Karpas-422 (cell line): Measurements from ENCODE around the gene TUB. TPM values are rescaled to one million over a fixed set of nuclear protein-coding genes. Genes with fewer than 3 reads are reported as not detected.

Source experiments
- DNase-seq: peaks from one replicate; pipeline ENCODE4 v3.0.0-alpha.2; 2015
- H2AFZ ChIP-seq: fragments of 200-600 bp; sonication (generic); 2 replicates; pipeline ENCODE4 v1.6.1; 2014; ENCODE audit warnings: antibody characterized with exemption, low read length, mixed read lengths
- H3K27ac ChIP-seq: fragments of 200-600 bp; sonication (generic); 2 replicates; pipeline ENCODE4 v1.5.1; 2014; ENCODE audit warnings: mild to moderate bottlenecking, low read length, moderate library complexity
- H3K27me3 ChIP-seq: fragments of 200-600 bp; sonication (generic); 2 replicates; pipeline ENCODE4 v1.6.1; 2014; ENCODE audit warnings: low read length, mixed read lengths
- H3K36me3 ChIP-seq: fragments of 200-600 bp; sonication (generic); 2 replicates; pipeline ENCODE4 v1.6.1; 2014; ENCODE audit warnings: low read length, mixed read lengths; ENCODE audit not compliant: insufficient read depth
- H3K4me1 ChIP-seq: fragments of 200-600 bp; sonication (generic); 2 replicates; pipeline ENCODE4 v1.6.1; 2014; ENCODE audit warnings: mild to moderate bottlenecking, low read length, mixed read lengths
- H3K4me2 ChIP-seq: fragments of 200-600 bp; sonication (generic); 2 replicates; pipeline ENCODE4 v1.6.1; 2014; ENCODE audit warnings: low read length, low read depth, mild to moderate bottlenecking; ENCODE audit not compliant: poor library complexity, severe bottlenecking
- H3K4me3 ChIP-seq: fragments of 200-600 bp; sonication (generic); 2 replicates; pipeline ENCODE4 v1.5.1; 2014; ENCODE audit warnings: mild to moderate bottlenecking, antibody characterized with exemption, low read length, mixed read lengths
- H3K79me2 ChIP-seq: fragments of 200-600 bp; sonication (generic); 2 replicates; pipeline ENCODE4 v1.6.1; 2014; ENCODE audit warnings: mild to moderate bottlenecking, low read length, mixed read lengths
- H3K9ac ChIP-seq: fragments of 200-600 bp; sonication (generic); 2 replicates; pipeline ENCODE4 v1.6.0; 2014; ENCODE audit warnings: low read length
- H3K9me2 ChIP-seq: fragments of 200-600 bp; sonication (generic), shearing (Covaris generic); replicated peaks from 2 replicates; pipeline ENCODE4 v1.6.0; 2014; ENCODE audit warnings: mild to moderate bottlenecking, low read length, moderate library complexity; ENCODE audit not compliant: insufficient read depth
- H3K9me3 ChIP-seq: fragments of 300-700, 200-600 bp; sonication (generic); 2 replicates; pipeline ENCODE4 v1.6.1; 2014; ENCODE audit warnings: low read length, mixed read lengths
- H4K20me1 ChIP-seq: fragments of 200-600 bp; sonication (generic); 2 replicates; pipeline ENCODE4 v1.6.1; 2014; ENCODE audit warnings: mild to moderate bottlenecking, antibody characterized with exemption, low read length, low read depth; ENCODE audit not compliant: insufficient read depth
- total RNA-seq: library from RNA; depleted of rRNA; stranded (reverse); fragments of >200 nt; shearing (Covaris generic); gene quantifications from 2 replicates; pipeline ENCODE4 v1.2.3, GENCODE V29; 2014; ENCODE audit warnings: low replicate concordance

Gene TUB
- total RNA-seq, 1 experiment from 2014 or later, result not detected

GRCh38 chr11:8083088-8083395 lies 2.0 kb downstream of the TUB start:
- no peaks in the 10 kb centered on the region for H4K20me1 ChIP-seq
- no peaks in the 10 kb centered on the region for H3K27me3 ChIP-seq
- H3K36me3 ChIP-seq, result no peaks in the 10 kb centered on the region
- no peaks in the 10 kb centered on the region for H3K9me2 ChIP-seq
- no peaks in the 10 kb centered on the region for H3K4me1 ChIP-seq
- no peak overlapping the region for H3K4me3 ChIP-seq
- no peak overlapping the region for H2AFZ ChIP-seq
- H3K27ac ChIP-seq, result no peak overlapping the region
- H3K79me2 ChIP-seq, result no peaks in the 10 kb centered on the region
- no peaks in the 10 kb centered on the region for H3K9me3 ChIP-seq
- no peak overlapping the region for H3K4me2 ChIP-seq
- H3K9ac ChIP-seq, result no peak overlapping the region
- DNase-seq, result no peak

GRCh38 chr11:8083871-8084281 lies 2.9 kb downstream of the TUB start:
- Histone ChIP-seq H3K4me1 (no peaks in the 10 kb centered on the region), H3K9me3 (no peaks in the 10 kb centered on the region), H3K9ac (no peak overlapping the region), H4K20me1 (no peaks in the 10 kb centered on the region), H3K9me2 (no peaks in the 10 kb centered on the region), H3K4me3 (no peak overlapping the region), H3K27me3 (no peaks in the 10 kb centered on the region), H3K27ac (no peak overlapping the region), H2AFZ (no peak overlapping the region), H3K4me2 (no peak overlapping the region), H3K79me2 (no peaks in the 10 kb centered on the region), H3K36me3 (no peaks in the 10 kb centered on the region)
- DNase-seq, result no peak

GRCh38 chr11:8084352-8084751 lies 3.3 kb downstream of the TUB start:
- Histone ChIP-seq H3K79me2 (no peaks in the 10 kb centered on the region), H4K20me1 (no peaks in the 10 kb centered on the region), H2AFZ (no peak overlapping the region), H3K4me3 (no peak overlapping the region), H3K36me3 (no peaks in the 10 kb centered on the region), H3K9me2 (no peaks in the 10 kb centered on the region), H3K27ac (no peak overlapping the region), H3K9me3 (no peaks in the 10 kb centered on the region), H3K4me1 (no peaks in the 10 kb centered on the region), H3K9ac (no peak overlapping the region), H3K27me3 (no peaks in the 10 kb centered on the region), H3K4me2 (no peak overlapping the region)
- DNase-seq, result no peak

GRCh38 chr11:8085011-8085645 lies 4.1 kb downstream of the TUB start:
- Histone ChIP-seq H2AFZ (no peak overlapping the region), H3K79me2 (no peaks in the 10 kb centered on the region), H3K9ac (no peak overlapping the region), H3K4me1 (no peaks in the 10 kb centered on the region), H3K27ac (no peak overlapping the region), H3K4me3 (no peak overlapping the region), H3K27me3 (no peaks in the 10 kb centered on the region), H4K20me1 (no peaks in the 10 kb centered on the region), H3K4me2 (no peak overlapping the region), H3K9me3 (no peaks in the 10 kb centered on the region), H3K36me3 (no peaks in the 10 kb centered on the region), H3K9me2 (no peaks in the 10 kb centered on the region)
- no peak for DNase-seq

DNA sequence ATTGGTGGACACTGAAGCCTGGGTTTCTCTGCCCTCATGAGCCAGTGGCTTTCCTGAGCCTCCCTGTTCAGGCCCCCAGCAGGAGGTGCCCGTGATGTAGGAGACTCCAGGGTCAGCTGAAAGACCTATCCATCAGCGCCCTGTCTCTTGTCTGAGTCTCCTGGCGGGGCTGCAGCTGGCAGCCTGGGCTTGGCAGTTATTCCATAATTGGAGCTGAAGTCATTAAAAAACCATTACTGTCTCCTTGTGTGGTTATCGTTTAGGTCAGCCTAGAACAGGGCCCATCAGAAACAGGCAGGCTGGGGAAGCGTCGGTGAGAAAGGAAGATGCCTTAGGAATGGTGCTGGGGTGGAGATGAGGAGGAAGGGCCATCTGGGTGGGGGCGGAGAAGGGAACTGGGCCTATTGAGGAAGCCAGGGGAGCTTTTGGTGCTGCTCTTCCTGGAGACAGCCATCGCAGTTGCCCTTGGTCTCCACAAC lies 5.0 kb downstream of the TUB start:
- Histone ChIP-seq H3K9me3 (no peaks in the 10 kb centered on the region), H3K4me2 (no peak overlapping the region), H3K27me3 (no peaks in the 10 kb centered on the region), H3K27ac (no peak overlapping the region), H2AFZ (no peak overlapping the region), H3K36me3 (no peaks in the 10 kb centered on the region), H3K4me3 (no peak overlapping the region), H3K79me2 (no peaks in the 10 kb centered on the region), H4K20me1 (no peaks in the 10 kb centered on the region), H3K9me2 (no peaks in the 10 kb centered on the region), H3K9ac (no peak overlapping the region), H3K4me1 (no peaks in the 10 kb centered on the region)
- DNase-seq, result no peak

GRCh38 chr11:8086571-8086970 lies 5.6 kb downstream of the TUB start:
- H3K9ac ChIP-seq, result no peak overlapping the region
- H3K9me2 ChIP-seq, result no peaks in the 10 kb centered on the region
- H3K27ac ChIP-seq, result no peak overlapping the region
- H4K20me1 ChIP-seq, result no peaks in the 10 kb centered on the region
- no peaks in the 10 kb centered on the region for H3K36me3 ChIP-seq
- no peaks in the 10 kb centered on the region for H3K4me1 ChIP-seq
- DNase-seq, result no peak
- no peak overlapping the region for H3K4me2 ChIP-seq
- no peaks in the 10 kb centered on the region for H3K79me2 ChIP-seq
- H3K9me3 ChIP-seq, result no peaks in the 10 kb centered on the region
- H3K27me3 ChIP-seq, result no peaks in the 10 kb centered on the region
- H2AFZ ChIP-seq, result no peak overlapping the region
- no peak overlapping the region for H3K4me3 ChIP-seq

- Histone ChIP-seq H3K4me3 (no peak overlapping the region), H2AFZ (no peak overlapping the region), H3K79me2 (no peaks in the 10 kb centered on the region), H3K27me3 (no peaks in the 10 kb centered on the region), H3K27ac (no peak overlapping the region), H3K4me2 (no peak overlapping the region), H3K4me1 (no peaks in the 10 kb centered on the region), H3K9ac (no peak overlapping the region), H3K36me3 (no peaks in the 10 kb centered on the region), H3K9me3 (no peaks in the 10 kb centered on the region), H3K9me2 (no peaks in the 10 kb centered on the region), H4K20me1 (no peaks in the 10 kb centered on the region)
- DNase-seq, result peak; percentile 45
Observed at GRCh38 chr11:8087185-8087584, 6.2 kb downstream of the TUB start.

DNA sequence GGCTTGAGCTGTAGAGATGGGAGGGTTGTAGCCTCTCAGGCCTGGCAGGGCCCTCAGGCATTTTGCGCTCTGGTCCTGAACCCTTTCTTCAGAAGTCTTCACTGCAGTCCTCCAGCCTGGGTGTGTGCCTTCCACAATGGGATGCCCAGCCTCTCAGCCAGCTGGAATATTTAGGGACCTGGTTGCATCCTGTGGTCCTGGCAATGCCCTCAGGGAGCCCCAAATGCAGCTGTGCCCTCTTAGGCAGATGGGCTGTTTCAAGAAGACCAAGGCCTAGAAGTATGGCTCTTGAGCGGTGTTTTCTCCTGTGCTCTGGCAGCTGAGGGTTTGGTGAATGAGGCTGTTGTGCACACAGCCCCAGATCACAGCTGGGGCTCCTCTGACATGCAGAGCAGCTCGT lies 6.7 kb downstream of the TUB start:
- Histone ChIP-seq H3K9me2 (no peaks in the 10 kb centered on the region), H3K9me3 (no peaks in the 10 kb centered on the region), H3K9ac (no peak overlapping the region), H3K27ac (no peak overlapping the region), H3K4me3 (no peak overlapping the region), H3K36me3 (no peaks in the 10 kb centered on the region), H3K27me3 (no peaks in the 10 kb centered on the region), H3K79me2 (no peaks in the 10 kb centered on the region), H2AFZ (no peak overlapping the region), H3K4me1 (no peaks in the 10 kb centered on the region; the same call in 1 of the 2 replicates), H4K20me1 (no peaks in the 10 kb centered on the region), H3K4me2 (no peak overlapping the region)
- no peak for DNase-seq
